ENCODE data around the gene GPD1L.

DNA sequence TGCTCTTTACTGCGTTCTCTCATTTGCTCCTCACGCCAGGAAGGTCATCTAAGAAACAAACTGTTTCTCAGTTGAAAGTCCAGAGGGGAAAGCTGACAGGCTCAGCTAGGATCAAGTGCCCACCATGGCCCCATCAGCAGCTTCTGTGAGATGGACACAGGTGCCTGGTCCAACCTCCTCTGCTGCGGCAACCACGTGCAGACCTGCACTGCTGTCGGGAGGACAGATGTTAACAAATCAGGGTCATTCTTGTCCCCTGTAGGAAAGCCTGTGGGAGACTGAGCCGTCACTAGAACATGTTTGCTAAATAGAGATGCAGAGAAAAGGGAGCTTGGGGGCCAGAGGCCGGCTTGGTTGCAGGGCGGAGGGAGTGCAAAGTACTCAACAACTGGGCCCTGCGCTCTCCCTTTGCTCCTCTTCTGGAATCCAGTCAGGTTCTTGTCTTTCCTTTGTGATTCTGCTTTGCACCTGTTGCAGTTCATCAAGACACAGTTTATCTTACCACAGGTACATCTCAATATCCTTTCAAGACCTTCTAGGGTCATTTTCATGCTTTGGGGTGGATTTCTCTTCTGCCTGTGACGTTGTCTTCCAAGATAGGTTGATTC is 20.9 kb downstream of the GPD1L start:
- TF ChIP-seq CTCF (conservative IDR thresholded peaks at IDR 0.05) (no peak), ZFX (IDR thresholded peaks at IDR 0.05) (no peak)

Data from C4-2B (cell line).